Astrocyte of the spinal cord (primary cell): Measurements from ENCODE around the gene GPR155.

ENCODE experiments used
- DNase-seq: peaks from one replicate; pipeline ENCODE4 v3.0.0; 2011; ENCODE audit warnings: low read depth, low spot score
- H3K4me3 ChIP-seq: 2 replicates; pipeline ENCODE4 v1.5.1; 2011; ENCODE audit warnings: low read depth, mild to moderate bottlenecking, low read length, moderate library complexity
- CTCF ChIP-seq: IDR thresholded peaks from 2 replicates; pipeline ENCODE4 v1.5.1; 2012; ENCODE audit warnings: low read depth, mild to moderate bottlenecking, low read length, inconsistent platforms
- in situ Hi-C: cut with HindIII; loops from 2 replicates; pipeline ENCODE4 v1.10.0; 2017; ENCODE audit warnings: low sequenced_read_pairs

Gene GPR155

GRCh38 chr2:174484573-174484972, 2.3 kb downstream of the GPR155 start:
- DNase-seq = no peak
- H3K4me3 ChIP-seq = no peak overlapping the region
- in situ Hi-C loops = no loop called here
- no peak for TF ChIP-seq CTCF

GRCh38 chr2:174482854-174483253, 4.0 kb downstream of the GPR155 start:
- H3K4me3 ChIP-seq = no peak overlapping the region
- DNase-seq = no peak
- TF ChIP-seq CTCF = no peak
- in situ Hi-C loops = no loop called here

- in situ Hi-C loops = no loop called here
- no peak for DNase-seq
Measured at GRCh38 chr2:174477759-174478158, 9.1 kb downstream of the GPR155 start.

GRCh38 chr2:174473796-174474195, 13.0 kb downstream of the GPR155 start:
- no peak for TF ChIP-seq CTCF
- DNase-seq = peak; percentile 1
- in situ Hi-C loops = no loop called here

More at GRCh38 chr2:174477759-174478158, 9.1 kb downstream of the GPR155 start:
- H3K4me3 ChIP-seq = no peak overlapping the region
- TF ChIP-seq CTCF = no peak

GRCh38 chr2:174465327-174465726, 21.5 kb downstream of the GPR155 start:
- DNase-seq = no peak
- in situ Hi-C loops = no loop called here
- H3K4me3 ChIP-seq = no peak overlapping the region
- no peak for TF ChIP-seq CTCF

More at GRCh38 chr2:174473796-174474195, 13.0 kb downstream of the GPR155 start:
- no peak overlapping the region for H3K4me3 ChIP-seq

- no peak overlapping the region for H3K4me3 ChIP-seq
- DNase-seq = no peak
- in situ Hi-C loops = no loop called here
- TF ChIP-seq CTCF = no peak
Measured at GRCh38 chr2:174461221-174461620, 25.6 kb downstream of the GPR155 start.

- no peak for TF ChIP-seq CTCF
Measured at GRCh38 chr2:174454566-174454965, 32.3 kb downstream of the GPR155 start.

More at GRCh38 chr2:174454566-174454965, 32.3 kb downstream of the GPR155 start:
- no peak overlapping the region for H3K4me3 ChIP-seq
- in situ Hi-C loops = no loop called here
- no peak for DNase-seq
